ENCODE data around the gene KCNK10. TPM values are rescaled to one million over a fixed set of nuclear protein-coding genes. Genes with fewer than 3 reads are reported as not detected.

Gene KCNK10
- polyA plus RNA-seq, 2 of the 4 experiments (the other 2 are of a cell fraction), result not detected

DNA sequence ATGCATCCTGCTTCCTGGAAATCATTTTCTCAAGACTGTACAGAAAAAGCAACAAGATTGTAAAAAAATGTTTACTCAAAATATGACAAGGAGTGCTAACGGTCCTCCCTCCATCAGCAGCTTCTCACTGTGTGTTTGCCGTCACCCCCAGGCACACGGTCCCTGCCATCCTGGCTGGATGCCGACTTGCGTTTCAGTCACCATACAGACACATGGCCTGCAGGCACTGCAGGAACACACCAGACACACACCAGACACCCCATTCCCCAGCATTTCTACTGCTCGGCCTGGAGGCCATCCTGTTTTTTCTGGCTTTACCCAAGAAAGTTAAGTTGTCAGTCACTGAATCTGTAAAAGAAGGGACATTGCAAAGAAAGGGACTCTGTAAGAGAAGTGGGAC is 10.8 kb downstream of the KCNK10 start:
- Histone ChIP-seq H3K27ac (no peak overlapping the region), H3K4me1 (no peaks in the 10 kb centered on the region), H3K4me2 (no peak overlapping the region), H3K9me3 (no peaks in the 10 kb centered on the region), H3K4me3 (no peak overlapping the region)
- 13% methylated on average over 6 of the region's 6 CpGs for WGBS (ENCODE audit: missing lambda C conversion rate)
- no peak for TF ChIP-seq TP53 (CRISPR knock-in tag; IDR thresholded peaks at IDR 0.05)
- no peak for TF ChIP-seq NR3C1 (IDR thresholded peaks at IDR 0.05)
- no peak for TF ChIP-seq CHD4 (IDR thresholded peaks at IDR 0.05; ENCODE audit: borderline replicate concordance)
- ATAC-seq, result no peak
- DNase-seq (ENCODE audit: low read depth in 1 of 2, low spot score in 1 of 2), result no peak
- no peak for FAIRE-seq
- ChIA-PET CTCF (no interaction called here), POLR2A (no interaction called here)

DNA sequence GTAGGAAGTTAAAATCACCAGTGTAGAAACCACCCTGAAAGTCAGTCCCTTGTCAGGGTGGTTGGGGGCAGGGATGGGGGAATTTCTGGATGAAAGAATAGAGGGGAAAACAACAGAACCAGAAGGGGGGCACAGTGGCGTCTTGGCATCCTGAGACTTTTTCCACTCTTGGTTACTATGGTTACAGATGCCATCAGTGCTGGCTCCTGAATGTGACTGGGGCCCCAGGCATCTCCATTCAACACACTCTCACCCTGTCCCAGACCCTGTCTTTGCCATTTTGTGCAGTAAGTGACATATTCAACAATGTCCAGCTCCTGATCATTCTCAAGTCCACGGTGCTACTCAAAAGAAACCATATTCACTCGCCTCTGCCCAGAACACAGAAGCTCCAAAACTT is 11.3 kb downstream of the KCNK10 start:
- no peak overlapping the region for H3K4me3 ChIP-seq
- no peaks in the 10 kb centered on the region for H3K9me3 ChIP-seq
- FAIRE-seq (no peak), ATAC-seq (no peak), DNase-seq (ENCODE audit: low read depth in 1 of 2, low spot score in 1 of 2) (no peak)
- no peak overlapping the region for H3K4me2 ChIP-seq
- POLR2A ChIA-PET, result no interaction called here
- no peak overlapping the region for H3K27ac ChIP-seq
- TF ChIP-seq, protein P1, sequence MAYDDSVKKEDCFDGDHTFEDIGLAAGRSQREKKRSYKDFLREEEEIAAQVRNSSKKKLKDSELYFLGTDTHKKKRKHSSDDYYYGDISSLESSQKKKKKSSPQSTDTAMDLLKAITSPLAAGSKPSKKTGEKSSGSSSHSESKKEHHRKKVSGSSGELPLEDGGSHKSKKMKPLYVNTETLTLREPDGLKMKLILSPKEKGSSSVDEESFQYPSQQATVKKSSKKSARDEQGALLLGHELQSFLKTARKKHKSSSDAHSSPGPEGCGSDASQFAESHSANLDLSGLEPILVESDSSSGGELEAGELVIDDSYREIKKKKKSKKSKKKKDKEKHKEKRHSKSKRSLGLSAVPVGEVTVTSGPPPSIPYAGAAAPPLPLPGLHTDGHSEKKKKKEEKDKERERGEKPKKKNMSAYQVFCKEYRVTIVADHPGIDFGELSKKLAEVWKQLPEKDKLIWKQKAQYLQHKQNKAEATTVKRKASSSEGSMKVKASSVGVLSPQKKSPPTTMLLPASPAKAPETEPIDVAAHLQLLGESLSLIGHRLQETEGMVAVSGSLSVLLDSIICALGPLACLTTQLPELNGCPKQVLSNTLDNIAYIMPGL (CRISPR knock-in tag; IDR thresholded peaks at IDR 0.05; ENCODE audit: borderline replicate concordance), result no peak
- no peak for TF ChIP-seq ZSCAN20 (CRISPR knock-in tag; IDR thresholded peaks at IDR 0.05)
- CTCF ChIA-PET, result no interaction called here
- 2% methylated on average over 3 of the region's 3 CpGs for WGBS (ENCODE audit: missing lambda C conversion rate)
- H3K4me1 ChIP-seq, result no peaks in the 10 kb centered on the region

DNA sequence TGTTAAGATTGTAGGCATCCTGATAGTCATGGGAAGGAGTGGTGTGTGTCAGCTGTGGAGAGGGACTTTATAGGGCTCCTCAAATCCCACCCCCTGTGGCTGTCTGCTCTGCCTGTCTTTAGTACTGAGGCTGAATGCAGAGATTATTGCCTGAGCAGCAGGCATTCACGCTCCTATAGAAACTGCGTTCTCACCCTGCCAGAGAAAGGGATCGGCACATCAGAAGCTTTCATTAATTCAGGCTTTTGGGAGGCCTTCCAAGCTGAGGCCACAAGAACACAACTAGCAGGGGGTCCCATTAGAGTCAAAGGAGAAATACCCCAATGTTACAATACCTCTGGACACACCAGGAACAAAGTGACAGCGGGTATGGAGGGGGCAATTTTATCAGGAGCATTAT is 12.6 kb downstream of the KCNK10 start:
- TF ChIP-seq ZFP36 (IDR thresholded peaks at IDR 0.05; ENCODE audit: borderline replicate concordance, partially characterized antibody), result no peak
- no peak for TF ChIP-seq JUN (IDR thresholded peaks at IDR 0.05)
- TF ChIP-seq GATA3 (IDR thresholded peaks at IDR 0.05; ENCODE audit: borderline replicate concordance), result no peak
- no peak for TF ChIP-seq HOXB13 (CRISPR knock-in tag; IDR thresholded peaks at IDR 0.05; ENCODE audit: low read depth)
- no peak for TF ChIP-seq EHF (CRISPR knock-in tag; IDR thresholded peaks at IDR 0.05)
- TF ChIP-seq ZNF302 (CRISPR knock-in tag; IDR thresholded peaks at IDR 0.05), result no peak
- TF ChIP-seq, protein P2, sequence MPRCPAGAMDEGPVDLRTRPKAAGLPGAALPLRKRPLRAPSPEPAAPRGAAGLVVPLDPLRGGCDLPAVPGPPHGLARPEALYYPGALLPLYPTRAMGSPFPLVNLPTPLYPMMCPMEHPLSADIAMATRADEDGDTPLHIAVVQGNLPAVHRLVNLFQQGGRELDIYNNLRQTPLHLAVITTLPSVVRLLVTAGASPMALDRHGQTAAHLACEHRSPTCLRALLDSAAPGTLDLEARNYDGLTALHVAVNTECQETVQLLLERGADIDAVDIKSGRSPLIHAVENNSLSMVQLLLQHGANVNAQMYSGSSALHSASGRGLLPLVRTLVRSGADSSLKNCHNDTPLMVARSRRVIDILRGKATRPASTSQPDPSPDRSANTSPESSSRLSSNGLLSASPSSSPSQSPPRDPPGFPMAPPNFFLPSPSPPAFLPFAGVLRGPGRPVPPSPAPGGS (IDR thresholded peaks at IDR 0.05), result no peak
- POLR2A ChIA-PET, result no interaction called here
- H3K27ac ChIP-seq, result no peak overlapping the region
- no peak for DNase-seq (ENCODE audit: low read depth in 1 of 2, low spot score in 1 of 2)
- CTCF ChIA-PET, result no interaction called here
- H3K4me1 ChIP-seq, result no peaks in the 10 kb centered on the region
- WGBS (ENCODE audit: missing lambda C conversion rate), result 15% methylated on average over 4 of the region's 4 CpGs
- H3K4me2 ChIP-seq, result no peak overlapping the region
- ATAC-seq, result no peak
- no peak overlapping the region for H3K4me3 ChIP-seq
- no peak for FAIRE-seq
- no peaks in the 10 kb centered on the region for H3K9me3 ChIP-seq

DNA sequence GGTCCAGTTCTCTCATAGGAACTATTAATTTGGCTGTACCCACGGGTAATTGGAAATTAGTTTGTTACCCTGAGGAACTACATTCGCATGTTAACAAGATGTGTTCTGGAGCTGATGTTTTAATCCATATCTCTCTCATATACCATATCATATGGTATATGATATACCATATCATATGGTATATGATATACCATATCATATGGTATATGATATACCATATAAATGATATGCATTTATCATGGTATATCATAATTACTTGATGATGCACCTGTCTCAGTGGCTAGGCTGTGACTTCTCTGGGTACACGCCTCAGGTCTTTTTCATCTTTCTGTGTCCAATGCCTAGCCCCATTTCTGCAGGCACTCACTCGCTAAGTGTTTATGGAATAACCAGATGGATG is 13.0 kb downstream of the KCNK10 start:
- no peaks in the 10 kb centered on the region for H3K4me1 ChIP-seq
- ChIA-PET POLR2A (no interaction called here), CTCF (no interaction called here)
- no peak overlapping the region for H3K27ac ChIP-seq
- no peak for DNase-seq (ENCODE audit: low read depth in 1 of 2, low spot score in 1 of 2)
- H3K9me3 ChIP-seq, result no peaks in the 10 kb centered on the region
- ATAC-seq, result no peak
- FAIRE-seq, result no peak
- no peak overlapping the region for H3K4me2 ChIP-seq
- no peak for TF ChIP-seq RARB (CRISPR knock-in tag; IDR thresholded peaks at IDR 0.05)
- TF ChIP-seq CHD2 (IDR thresholded peaks at IDR 0.05; ENCODE audit: low read length, partially characterized antibody), result no peak
- WGBS (ENCODE audit: missing lambda C conversion rate), result 20% methylated on average over 4 of the region's 4 CpGs
- no peak overlapping the region for H3K4me3 ChIP-seq
